GM23248 (cell line): ENCODE results near the gene PPP1CC.

Experiments
- EZH2 ChIP-seq: fragments of 200-600 bp; sonication (generic); IDR thresholded peaks from 2 replicates; pipeline ENCODE4 v1.6.1; 2018; ENCODE audit warnings: antibody characterized with exemption, mild to moderate bottlenecking; ENCODE audit not compliant: insufficient read depth, poor library complexity, severe bottlenecking
- EZH2phosphoT487 ChIP-seq: fragments of 200-600 bp; sonication (generic); IDR thresholded peaks from 2 replicates; pipeline ENCODE4 v1.6.1; 2018; ENCODE audit warnings: antibody characterized with exemption, moderate library complexity, mild to moderate bottlenecking, low read depth; ENCODE audit not compliant: insufficient read depth

GRCh38 chr12:110766311-110767154 lies 23.8 kb upstream of the PPP1CC start:
- TF ChIP-seq EZH2 (no peak), EZH2phosphoT487 (no peak)
